GM19043 (cell line): ENCODE measurements around the gene MEG3.

ENCODE experiments used
- ATAC-seq: cut with Tn5 transposase; IDR thresholded peaks from one replicate; pipeline ENCODE4 v1.9.1; 2021; ENCODE audit warnings: low read depth; ENCODE audit not compliant: unreplicated experiment

MEG3 gene

DNA sequence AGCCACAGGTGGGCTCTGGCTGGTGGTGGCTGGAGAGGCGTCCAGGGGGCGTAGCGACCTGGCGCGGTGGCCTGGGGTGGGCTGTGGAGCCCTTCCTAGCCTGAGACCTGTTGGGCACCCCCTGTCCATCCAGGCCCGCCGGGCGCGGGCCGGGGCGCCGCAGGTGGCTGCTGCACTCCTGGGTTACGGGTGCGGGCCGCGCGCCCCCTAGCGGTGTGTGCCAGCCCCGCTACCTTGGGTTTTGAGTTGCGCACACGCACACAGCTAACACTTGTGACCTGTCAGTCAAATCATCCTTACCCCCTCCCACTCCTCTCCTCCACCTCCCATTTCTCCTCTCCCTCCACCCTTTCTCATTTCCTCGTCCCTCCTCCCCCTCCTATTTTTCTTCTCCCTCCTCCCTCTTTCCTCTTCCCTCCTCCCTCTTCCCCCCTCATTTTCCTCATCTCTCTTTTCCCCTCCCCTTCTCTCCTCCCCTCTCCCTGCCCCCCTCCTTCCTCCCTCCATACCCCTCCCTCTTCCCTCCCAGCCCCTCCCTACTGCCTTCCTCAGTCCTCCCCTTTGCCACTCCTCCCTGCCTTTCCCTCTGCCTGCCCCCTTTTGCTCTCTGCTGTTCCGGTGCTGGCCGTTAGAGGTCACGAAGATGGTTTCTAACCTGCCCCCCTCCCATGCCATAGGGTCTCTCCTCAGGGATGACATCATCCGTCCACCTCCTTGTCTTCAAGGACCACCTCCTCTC, 2.3 kb downstream of the MEG3 start:
- ATAC-seq, result no peak

DNA sequence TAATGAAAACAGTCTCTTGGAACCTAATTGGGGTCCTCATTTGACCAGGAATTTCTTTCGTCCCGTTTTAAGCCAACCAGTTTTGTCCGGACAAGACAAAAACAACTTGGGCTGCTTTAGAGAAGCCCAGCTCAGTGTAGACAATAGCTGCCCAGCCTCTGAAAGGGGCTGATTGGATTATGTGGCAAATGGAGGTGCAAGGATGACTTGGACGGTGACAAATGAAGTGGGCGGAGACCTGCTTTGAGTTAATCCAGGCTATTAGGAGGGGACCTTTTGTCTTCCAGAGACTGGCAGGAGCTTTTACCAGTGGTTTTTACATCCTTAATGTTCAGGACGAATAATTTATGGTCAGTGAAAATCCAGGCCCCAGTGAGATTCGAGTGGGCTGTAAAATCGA, 4.8 kb downstream of the MEG3 start:
- ATAC-seq, result no peak

DNA sequence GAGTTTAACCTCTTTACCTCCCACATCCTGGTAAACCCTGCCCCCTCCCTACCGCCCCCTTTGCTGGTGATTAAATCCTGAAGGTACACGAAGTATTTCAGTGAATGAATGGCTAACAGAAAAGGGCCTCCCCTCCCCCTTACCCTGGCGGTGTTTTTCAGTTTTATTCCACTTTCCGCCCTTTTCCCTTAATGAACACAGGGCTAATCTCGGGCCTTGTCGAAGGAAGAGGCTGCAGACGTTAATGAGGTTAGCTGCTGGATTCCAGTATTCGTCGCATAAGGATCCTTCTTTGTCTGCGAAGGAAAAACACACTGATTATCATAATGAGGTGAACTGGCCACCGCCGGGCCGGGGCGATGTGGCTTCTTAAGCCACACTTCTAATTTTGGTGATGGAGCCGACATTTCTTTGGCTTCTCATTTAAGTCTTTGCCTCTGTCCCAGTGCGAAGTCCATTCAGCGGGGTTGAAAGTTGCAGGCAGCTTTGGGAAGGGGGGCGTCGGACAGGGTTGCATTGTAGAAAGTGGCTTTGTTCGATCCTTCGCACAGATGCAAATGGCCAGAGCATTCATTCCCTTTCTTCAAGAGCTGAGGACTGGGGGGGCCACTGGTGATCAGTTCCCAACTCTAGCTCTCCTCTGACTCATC, 6.5 kb downstream of the MEG3 start:
- no peak for ATAC-seq

DNA sequence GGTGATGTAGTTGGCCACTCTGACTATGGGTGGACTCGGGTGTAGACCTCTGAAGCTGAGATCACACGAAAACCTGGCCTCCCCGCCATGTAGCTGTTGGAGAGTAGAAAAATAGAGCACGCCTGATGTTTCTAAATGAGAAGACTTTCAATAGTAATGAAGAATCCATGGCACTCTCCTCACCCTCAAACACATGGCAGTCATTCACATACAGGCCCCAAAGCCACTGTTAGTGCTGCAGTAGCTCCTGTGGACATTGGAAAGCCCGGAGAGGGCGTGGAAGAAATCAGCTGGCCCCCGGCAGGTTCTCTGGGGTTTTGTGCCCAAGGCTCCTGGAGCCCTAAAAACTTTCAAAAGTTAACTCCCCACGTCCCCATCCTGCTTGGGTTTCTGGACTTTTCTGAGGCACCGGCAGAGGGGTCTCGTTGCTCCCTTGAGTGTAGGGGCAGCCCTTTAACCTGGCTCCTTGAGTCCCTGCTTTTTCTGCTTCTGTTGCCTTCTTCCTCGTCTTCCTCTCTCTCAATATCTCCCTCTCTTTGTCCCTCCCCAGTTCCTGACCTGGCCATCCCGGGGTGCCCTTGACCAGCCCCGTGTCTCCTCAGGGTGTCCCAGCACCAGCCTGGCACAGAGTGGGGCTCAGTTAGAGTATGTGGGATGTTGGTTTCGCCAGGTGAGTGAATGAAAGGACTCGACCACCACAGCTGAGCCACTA, 8.3 kb downstream of the MEG3 start:
- no peak for ATAC-seq

DNA sequence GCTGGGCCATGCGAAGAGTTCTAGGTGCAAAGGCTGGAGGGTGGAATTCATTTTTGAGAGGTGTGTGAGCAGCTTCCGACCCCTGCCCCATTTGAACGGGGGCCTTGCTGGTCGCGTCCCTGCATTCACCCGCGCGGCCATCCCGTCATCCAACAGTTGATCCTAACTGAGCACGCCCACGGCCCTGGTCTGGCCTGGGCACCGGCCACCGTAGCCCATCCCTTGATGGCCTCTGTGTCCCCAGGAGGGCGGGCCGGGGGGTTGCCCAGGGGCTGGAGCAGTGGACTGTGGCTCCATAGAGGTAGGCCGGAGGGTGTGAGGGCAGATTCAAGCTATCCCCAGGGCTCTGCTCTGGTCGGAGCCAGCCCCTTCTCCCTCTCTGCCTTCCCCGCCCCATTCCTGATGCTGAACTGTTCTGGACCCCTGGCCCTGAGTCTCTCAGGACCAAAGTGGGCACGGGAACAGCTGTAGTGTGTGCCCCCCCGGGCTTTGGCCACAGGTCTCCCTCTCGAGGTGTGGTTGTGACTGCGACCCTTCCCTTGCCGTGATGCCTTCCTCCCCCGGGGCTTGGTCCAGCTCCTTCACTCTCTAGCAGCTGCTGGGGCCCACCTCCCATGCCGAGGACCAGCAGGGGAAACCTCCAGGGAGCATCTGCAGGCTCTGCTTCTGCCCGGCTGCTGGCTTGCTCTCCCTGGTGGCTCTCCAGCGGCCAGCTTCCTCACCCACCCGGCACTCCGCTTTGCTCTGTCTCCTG, 9.1 kb downstream of the MEG3 start:
- ATAC-seq, result no peak

DNA sequence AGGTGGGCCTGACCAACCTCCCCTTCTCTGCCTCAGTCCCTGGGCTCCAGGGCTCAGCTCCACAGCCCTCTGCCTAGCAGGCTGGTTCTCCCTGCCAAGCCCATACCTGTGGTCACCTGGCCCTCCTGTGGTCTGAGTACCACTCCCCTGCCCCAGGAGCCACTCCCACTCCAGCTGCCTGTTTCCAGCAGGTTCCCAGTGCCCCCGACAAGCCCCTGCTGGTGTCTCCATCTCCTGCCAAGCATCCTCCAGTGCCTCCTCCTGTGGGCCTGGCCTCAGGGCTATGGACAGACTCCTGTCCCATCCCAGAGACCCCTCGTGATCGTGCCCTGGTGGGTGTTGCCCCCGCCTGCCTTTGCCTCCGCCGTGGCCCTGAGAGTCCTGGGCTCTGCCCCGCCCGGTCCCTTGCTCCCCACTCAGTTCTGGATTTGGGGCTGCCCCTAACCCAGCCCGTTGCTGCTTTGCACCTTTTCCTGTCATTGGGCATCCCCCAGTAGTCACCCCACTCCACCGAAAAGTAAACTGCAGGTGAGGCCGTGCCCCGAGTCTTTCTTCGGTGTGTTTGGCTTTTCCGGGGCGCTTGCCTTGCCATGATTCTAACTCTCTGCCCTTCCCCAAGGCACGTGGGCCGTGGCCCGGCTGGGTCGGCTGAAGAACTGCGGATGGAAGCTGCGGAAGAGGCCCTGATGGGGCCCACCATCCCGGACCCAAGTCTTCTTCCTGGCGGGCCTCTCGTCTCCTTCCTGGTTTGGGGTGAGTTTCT, 9.8 kb downstream of the MEG3 start:
- no peak for ATAC-seq

DNA sequence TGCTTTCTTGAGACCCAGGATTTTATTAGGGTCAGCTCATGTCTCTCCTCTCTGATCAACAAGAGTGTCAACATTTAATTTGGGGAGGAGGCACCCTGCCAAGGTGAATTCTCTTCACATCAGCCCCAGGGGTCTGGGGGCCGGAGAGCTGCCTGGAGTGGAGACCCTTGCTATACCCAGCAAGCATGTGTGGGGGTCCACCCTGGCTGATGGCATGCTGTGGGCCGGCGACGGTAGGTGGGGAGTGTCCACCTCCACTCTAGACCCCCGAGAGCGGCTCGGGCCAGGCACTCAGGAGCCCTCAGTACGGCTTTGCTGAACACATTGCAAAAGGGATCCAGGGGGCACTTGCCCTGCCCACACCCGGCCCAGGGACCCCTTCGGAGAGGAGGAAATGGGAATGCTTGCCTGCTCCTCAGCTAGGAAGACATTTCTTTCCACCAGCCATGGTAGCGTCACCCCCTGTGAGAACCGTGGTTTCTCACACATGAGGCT, 10.4 kb downstream of the MEG3 start:
- ATAC-seq, result no peak

DNA sequence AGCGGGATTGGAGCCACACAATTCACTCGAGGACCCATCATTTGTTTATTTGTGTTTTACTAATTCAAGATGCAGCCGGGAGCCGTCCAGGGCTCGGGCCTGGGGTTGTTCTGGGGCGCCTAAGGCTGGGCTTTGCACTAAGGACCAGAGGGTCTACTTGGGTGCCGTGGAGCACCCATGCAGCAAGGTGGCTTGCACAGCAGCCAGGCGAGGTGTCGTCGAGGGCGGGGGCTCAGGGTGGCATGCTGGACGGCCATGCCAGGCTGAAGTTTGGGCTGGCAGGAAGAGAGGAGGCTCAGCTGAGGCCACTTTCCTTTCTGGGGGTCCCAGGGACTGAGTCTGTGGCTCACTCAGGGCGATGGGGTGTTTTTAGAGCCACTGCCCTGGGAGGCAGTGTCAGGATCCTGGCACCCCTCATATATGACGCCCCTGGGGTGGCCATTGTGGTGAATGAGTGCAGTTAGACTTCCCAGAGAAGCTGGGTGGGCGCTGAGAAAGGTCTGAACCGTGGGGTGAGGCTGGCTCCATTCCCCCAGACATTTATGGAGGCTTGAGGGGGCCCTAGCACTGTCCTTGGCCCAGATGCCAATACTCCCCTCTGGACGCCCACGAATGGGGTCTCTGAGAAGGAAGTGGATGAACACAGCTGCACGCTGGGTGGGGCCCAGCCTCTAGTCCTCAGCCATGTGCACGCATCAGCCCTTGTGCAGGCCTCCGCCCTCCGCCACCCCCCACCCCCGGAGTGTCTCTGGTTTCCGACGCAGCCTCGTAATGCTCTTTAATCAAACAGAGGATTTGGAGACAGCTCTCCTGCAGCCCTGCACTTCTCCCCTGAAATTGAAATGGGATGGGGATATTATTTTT, 11.3 kb downstream of the MEG3 start:
- ATAC-seq, result no peak

DNA sequence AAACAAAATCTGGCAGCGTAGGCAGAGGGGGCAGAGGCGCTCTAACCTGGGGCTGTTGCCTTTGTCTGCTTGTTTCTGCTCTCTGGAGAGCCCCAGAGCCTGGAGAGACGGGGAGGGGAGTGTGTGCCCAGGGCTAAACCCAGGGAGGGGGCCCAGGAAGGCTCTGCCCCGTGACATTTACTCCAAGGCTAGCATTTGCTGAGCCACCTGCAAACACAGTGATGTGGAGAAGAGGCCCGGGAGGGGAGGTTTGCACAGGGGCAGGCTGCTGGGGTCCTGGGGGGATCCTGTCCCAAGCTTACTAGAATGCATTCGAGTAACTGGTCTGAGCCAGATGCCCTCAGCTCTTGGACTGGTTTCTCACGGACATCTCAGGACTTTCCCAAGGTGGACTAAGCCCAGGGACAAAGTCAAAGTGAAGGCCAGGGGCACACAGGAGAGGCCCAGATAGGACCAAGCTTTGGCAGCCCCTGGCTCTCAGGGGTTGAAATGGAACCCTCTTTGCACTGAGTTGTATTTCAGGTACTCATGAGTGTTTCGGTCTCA, 12.0 kb downstream of the MEG3 start:
- ATAC-seq, result no peak

DNA sequence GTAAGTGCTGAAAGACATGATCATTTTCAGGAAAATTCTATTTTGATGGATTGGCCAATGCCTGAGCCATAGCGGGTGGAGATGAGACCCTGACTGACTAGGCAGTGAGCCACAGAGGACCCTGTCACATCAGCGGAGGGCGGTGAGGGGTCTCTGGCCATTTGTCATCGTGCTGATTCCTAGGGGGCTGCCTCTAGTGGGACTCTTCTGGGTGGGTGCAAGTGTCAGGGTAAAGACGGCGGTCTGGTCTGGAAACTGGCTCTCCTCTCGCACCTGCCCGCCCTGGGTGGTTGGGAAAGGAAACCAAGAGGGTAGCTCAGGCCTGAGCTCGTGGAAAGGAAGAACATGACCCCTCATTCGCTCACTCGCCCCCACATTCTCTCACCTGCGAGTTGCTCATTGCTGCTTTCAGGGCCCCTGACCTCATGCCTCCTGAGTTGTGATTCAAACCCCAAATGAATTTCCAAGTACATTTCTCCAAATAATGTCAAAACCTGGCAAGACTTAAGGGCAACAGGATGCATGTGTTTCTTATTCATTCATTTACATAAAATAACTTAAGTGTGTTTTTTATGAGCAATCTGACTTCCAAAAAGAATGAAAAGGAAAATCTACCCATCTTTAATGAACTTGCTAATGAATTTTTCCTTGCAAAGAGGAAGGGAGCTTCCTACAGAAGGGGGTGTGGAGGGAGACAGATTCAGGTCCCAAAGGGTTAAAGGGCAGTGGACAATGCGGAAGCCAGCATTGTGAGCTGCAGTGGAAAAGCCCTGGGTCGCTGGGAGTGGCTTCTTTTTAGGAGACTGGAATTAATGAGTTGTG, 12.8 kb downstream of the MEG3 start:
- ATAC-seq, result no peak

DNA sequence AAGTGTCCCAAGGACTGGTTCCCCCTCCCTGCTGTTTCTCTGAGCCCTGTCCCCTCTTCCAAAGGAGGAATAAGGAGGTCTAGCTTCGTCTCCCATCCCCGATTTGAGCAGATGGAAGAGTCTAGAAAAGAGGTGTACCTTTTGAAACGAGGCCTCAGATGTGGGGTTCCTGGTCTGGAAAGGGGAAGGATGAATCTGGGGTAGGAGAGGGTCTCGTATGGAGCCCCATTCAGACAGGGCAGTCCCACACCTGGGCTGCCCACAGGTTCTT, 13.3 kb downstream of the MEG3 start:
- ATAC-seq, result no peak

DNA sequence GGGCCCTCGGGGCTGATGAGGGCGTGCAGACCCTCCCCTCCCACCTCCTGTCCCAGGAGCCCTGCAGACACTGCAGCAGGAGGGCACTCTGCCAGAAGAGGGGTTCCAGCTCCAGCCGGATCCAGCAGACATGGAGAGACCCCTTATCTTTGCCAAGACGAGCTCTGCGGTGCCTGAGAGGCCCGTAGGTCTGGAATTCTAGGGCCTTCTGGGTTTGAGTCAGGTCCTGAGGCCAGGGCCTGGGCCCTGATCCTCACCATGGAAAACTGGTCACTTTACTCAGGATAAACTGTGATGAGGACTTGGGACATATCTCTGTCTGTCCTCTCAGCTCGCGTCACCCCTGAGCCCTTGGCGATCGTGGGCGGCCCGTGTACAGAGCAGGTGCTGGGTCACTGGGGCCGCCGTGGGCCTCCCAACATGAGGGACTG, 13.8 kb downstream of the MEG3 start:
- no peak for ATAC-seq

DNA sequence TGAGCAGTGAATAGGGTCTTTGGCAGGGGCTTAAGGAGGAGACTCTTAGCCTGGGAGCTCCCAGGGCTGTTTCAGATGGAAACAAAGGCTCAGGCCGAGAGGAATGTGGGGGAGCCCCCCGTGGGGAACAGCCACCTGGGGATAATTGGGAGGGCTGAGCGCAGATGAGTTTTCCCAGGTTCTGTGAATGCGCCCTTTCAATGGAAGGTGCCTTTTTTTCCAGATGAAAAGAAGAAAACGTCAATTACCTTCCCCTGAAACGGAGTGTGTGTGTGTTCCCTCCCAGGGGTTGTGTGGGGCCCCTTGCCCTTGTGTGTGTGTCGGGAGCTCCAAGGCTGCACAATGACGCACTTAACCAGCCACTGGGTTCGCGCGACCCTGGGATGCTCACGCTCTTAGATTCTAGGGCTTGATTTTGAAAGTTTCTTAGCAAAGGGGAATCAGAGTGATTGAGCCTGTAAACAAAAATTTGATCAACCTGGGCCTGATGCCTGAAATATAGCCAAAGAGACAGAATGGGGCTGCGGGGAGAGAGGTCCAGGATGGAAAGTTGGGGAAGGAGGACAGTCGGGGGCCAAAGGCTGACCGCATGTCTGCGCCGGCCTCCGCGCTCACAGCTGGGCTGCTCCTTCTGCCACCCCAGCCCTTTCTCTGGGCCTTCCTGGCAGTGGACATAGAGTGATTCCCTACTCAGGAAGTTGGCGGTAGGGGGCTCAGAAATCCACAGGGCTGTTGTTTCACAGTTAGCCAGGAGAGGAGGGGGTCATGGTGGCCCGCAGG, 14.6 kb downstream of the MEG3 start:
- ATAC-seq, result no peak

DNA sequence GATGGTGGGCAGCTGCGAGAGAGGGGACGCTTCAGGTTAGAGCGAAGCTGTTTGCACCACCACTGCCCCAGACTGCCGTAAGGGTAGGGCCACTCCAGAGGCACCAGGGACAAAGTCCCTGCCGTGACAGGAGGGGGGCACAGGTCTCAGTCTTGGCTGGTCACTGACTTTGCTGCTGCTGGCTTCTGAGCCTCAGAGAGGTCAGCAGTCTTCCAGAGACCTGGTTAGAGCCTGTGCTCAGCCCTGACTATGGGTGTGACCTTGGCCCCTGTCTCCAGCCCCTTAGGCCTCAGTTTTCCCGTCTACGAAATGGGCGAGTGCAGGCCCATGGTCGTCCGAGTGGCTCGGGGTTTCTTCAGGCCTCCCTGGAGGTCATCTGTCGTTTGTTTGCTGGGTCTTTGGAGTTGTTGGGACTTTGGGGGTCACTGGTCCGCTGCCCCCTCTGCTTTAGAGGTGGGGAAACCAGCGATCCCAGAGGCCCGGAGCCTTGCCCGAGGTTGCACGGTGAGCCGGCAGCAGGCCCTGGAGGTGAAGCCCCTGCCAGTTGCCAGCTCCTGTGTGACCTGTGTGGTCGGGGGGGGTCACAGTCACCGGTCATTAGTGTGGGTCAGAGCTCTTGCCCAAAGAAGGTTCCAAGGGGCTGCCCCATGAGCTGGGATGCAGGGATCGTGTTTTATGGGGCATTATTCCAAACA, 15.3 kb downstream of the MEG3 start:
- no peak for ATAC-seq

DNA sequence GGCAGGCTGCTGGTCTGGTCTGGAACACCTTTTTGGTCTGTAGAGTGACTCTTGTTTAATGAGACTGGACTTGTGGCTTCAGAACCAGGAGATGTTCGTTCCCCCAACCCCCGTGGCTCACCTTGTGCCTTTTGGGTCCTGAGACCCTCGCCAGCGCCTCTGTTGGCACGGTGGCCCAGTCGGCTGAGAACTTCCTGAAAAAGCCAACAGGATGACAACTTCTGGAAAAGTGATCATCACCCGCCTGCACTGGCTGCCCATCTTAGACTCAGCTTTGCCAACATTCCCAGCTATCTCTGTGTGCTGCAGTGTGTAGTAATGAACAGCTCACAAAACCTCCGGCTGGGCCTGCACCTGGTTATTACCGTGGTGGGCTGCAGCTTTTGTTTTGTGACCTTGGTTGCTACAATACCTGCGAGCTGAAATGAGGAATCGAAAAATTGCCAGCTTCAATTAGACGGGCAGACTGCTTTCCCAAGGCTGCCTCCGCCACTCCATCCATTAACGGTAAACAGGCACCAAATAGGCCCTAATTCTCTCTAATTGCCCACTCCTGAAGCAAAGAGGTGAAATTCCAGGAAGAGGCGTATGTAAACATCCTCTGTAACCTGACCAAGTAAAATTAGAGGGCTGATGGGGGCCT, 16.0 kb downstream of the MEG3 start:
- ATAC-seq, result no peak

DNA sequence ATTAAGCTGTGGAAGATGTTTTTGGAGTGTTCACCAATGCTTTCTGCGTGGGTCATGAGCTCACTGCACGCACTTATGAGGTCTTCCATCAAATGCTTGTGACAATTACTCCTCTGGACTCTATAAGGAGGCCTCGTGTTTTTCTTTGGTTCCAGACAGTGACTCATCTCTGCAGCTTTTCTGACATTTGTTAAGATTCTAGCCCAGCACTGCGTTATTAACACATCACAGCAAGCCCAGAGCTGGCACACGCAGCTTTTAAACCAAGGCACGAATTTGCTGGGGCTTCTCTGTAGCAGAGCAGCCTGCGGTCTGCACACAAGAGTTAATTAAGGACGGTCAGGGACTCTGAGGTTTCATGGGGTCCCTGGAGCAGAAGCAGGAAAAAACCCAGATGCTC, 16.9 kb downstream of the MEG3 start:
- no peak for ATAC-seq

DNA sequence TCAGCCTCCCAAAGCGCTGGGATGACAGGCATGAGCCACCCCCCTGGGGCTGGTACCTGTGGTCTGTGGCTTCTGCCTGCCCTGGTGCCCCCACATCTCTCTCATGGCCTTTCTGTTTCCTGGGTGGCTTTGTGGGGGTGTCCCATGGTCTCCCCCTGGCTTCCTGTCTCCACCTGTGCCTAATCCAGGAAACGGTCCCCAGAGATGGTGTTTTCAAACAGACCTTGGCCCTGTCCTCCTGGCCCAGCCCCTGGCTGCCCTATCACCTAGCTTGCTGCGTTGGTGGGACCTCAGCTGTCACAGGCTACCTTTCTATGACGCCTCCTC, 18.1 kb downstream of the MEG3 start:
- no peak for ATAC-seq
